ENCODE data around the gene REX1BD. TPM values are rescaled to one million over a fixed set of nuclear protein-coding genes. Genes with fewer than 3 reads are reported as not detected.
"Not testable (repeated sequence)": the region's sequence is repeated elsewhere in the genome, so short reads cannot be mapped to it uniquely, and the experiment has no call there.

Gene REX1BD
- total and polyA plus RNA-seq, 2 donors from 2014 or later: 56.9 to 104 TPM

DNA sequence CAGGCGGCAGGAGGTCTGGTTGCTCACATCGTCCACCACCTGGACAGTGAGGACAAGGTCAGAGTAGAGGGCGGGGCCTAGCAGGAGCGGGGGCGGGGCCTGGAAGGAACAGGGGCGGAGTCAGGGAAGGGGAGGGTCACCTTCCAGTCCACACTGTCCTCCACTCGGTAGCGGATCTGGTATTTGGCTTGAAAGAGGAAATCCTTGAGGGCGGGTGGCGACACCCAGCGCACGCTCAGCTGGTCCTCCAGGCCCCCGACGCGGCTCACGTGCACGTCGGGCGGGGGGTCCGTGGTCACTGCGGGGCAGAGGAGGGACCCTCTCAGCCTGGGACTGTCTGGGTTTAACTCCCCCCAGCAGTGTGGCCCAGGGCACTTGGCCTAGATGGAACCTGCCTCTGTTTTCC lies 8.2 kb downstream of the REX1BD start:
- H3K9ac ChIP-seq (ENCODE audit: low read length in 3 of 3): no peak overlapping the region
- H3K4me1 ChIP-seq (ENCODE audit: control insufficient read depth in 2 of 3, insufficient read depth in 2 of 3, low read depth in 1 of 3, low read length in 3 of 3): peaks cover 0 to 5% (median 0%) of the 10 kb centered on the region in 3 donors
- H3K36me3 ChIP-seq (ENCODE audit: control insufficient read depth in 2 of 3, insufficient read depth in 3 of 3, low read length in 3 of 3): no peaks in the 10 kb centered on the region
- DNase-seq: peak; percentile 54 to 90 (median 78)
- FAIRE-seq: no peak
- H3K9me3 ChIP-seq (ENCODE audit: control insufficient read depth in 2 of 3, insufficient read depth in 1 of 3, low read length in 3 of 3): no peaks in the 10 kb centered on the region
- TF ChIP-seq, protein P1, sequence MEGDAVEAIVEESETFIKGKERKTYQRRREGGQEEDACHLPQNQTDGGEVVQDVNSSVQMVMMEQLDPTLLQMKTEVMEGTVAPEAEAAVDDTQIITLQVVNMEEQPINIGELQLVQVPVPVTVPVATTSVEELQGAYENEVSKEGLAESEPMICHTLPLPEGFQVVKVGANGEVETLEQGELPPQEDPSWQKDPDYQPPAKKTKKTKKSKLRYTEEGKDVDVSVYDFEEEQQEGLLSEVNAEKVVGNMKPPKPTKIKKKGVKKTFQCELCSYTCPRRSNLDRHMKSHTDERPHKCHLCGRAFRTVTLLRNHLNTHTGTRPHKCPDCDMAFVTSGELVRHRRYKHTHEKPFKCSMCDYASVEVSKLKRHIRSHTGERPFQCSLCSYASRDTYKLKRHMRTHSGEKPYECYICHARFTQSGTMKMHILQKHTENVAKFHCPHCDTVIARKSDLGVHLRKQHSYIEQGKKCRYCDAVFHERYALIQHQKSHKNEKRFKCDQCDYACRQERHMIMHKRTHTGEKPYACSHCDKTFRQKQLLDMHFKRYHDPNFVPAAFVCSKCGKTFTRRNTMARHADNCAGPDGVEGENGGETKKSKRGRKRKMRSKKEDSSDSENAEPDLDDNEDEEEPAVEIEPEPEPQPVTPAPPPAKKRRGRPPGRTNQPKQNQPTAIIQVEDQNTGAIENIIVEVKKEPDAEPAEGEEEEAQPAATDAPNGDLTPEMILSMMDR (IDR thresholded peaks at IDR 0.05; ENCODE audit: borderline replicate concordance, extremely low read depth, insufficient read depth): no peak
- intact Hi-C loops (cut with DNase I): loop anchor here (10.0 kb wide), 1 partner anchor 248 kb away; no protein-coding TSS in a partner anchor
- no peak overlapping the region for H3K27ac ChIP-seq (ENCODE audit: low read depth in 2 of 2, low read length in 2 of 2)
- H3K4me3 ChIP-seq (ENCODE audit: low read length in 3 of 3): no peak overlapping the region
- H3K27me3 ChIP-seq (ENCODE audit: control insufficient read depth, insufficient read depth, low read length): peaks cover 2% of the 10 kb centered on the region

DNA sequence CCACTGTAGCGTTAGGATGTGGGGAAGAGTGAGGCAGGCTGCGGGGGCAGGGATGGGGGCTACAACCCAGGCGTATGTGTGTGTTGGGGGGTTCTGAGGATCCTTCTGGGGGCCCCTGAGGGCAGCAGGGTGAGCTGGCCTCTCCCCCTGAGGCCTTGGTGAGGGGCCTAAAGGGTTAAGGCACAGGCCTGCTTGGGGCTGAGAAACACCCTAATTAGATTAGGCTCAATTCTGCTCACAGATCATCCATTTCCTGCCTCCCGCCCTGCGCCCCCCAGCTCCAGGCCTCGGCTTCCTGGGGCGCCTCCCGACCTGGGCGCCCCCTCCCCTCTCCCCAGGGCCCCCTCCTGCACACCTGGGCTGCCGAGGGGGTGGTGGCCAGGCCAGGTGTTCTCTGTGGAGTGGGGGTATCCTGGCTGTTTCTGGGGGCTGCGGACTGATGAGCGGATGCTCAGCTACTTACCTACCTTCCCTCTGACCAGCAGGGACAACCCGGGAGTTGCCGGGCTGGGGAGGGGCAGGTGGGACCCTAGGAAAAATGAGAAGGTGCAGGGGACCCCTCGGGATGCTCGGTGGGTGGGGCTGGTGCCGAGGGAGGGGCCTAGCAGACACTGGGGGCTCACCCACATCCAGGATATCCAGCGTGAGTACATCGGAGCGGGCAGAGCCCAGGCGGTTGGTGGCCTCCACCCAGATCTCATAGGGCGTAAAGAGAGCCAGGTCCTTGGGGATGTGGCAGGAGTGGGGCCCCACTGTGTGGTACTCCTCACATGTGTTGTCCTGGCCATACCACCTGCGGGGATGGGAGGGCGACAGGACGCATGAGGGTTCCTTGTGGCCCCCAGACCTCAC lies 9.4 kb downstream of the REX1BD start:
- H3K9ac ChIP-seq (ENCODE audit: low read length in 3 of 3): no peak overlapping the region
- peak in 1 of 5 donors; percentile 42 for DNase-seq
- TF ChIP-seq, protein P1 (IDR thresholded peaks at IDR 0.05; ENCODE audit: borderline replicate concordance, extremely low read depth, insufficient read depth): no peak
- H3K4me1 ChIP-seq (ENCODE audit: control insufficient read depth in 2 of 3, insufficient read depth in 2 of 3, low read depth in 1 of 3, low read length in 3 of 3): peaks cover 0 to 5% (median 0%) of the 10 kb centered on the region in 3 donors
- no peak overlapping the region for H3K4me3 ChIP-seq (ENCODE audit: low read length in 3 of 3)
- intact Hi-C loops (cut with DNase I): loop anchor here (10.0 kb wide), 1 partner anchor 247 kb away; no protein-coding TSS in a partner anchor
- H3K9me3 ChIP-seq (ENCODE audit: control insufficient read depth in 2 of 3, insufficient read depth in 1 of 3, low read length in 3 of 3): no peaks in the 10 kb centered on the region
- H3K27me3 ChIP-seq (ENCODE audit: control insufficient read depth, insufficient read depth, low read length): peaks cover 3% of the 10 kb centered on the region
- no peak for FAIRE-seq
- H3K27ac ChIP-seq (ENCODE audit: low read depth in 2 of 2, low read length in 2 of 2): no peak overlapping the region
- no peaks in the 10 kb centered on the region for H3K36me3 ChIP-seq (ENCODE audit: control insufficient read depth in 2 of 3, insufficient read depth in 3 of 3, low read length in 3 of 3)

DNA sequence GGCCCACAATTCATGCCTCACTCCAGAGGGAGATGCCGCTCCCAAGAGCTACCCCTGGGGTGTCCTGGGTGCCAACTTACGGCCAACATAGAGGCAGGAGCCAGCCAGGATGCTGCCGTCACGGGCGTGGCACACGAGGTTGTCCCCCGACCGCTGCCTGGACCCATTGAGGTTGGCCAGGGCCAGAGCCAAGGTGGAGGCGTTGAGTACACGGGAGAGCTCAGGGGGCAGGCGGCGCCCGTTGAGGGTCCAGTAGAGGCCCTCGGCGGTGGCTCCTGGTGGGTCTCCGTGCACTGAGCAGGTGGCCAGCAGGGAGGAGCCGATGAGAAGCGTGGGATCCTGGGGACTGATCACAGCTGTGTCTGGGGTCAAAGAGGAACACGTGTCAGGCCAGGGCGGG lies 10.9 kb downstream of the REX1BD start:
- H3K27ac ChIP-seq (ENCODE audit: low read depth in 2 of 2, low read length in 2 of 2): no peak overlapping the region
- no peak for DNase-seq
- no peaks in the 10 kb centered on the region for H3K36me3 ChIP-seq (ENCODE audit: control insufficient read depth in 2 of 3, insufficient read depth in 3 of 3, low read length in 3 of 3)
- H3K9ac ChIP-seq (ENCODE audit: low read length in 3 of 3): no peak overlapping the region
- TF ChIP-seq, protein P1 (IDR thresholded peaks at IDR 0.05; ENCODE audit: borderline replicate concordance, extremely low read depth, insufficient read depth): no peak
- H3K27me3 ChIP-seq (ENCODE audit: control insufficient read depth, insufficient read depth, low read length): peaks cover 8% of the 10 kb centered on the region
- no peak overlapping the region for H3K4me3 ChIP-seq (ENCODE audit: low read length in 3 of 3)
- peaks cover 0 to 3% (median 0%) of the 10 kb centered on the region in 3 donors for H3K4me1 ChIP-seq (ENCODE audit: control insufficient read depth in 2 of 3, insufficient read depth in 2 of 3, low read depth in 1 of 3, low read length in 3 of 3)
- no peak for FAIRE-seq
- H3K9me3 ChIP-seq (ENCODE audit: control insufficient read depth in 2 of 3, insufficient read depth in 1 of 3, low read length in 3 of 3): no peaks in the 10 kb centered on the region
- intact Hi-C loops (cut with DNase I): loop anchor here (10.0 kb wide), 1 partner anchor 245 kb away; no protein-coding TSS in a partner anchor

DNA sequence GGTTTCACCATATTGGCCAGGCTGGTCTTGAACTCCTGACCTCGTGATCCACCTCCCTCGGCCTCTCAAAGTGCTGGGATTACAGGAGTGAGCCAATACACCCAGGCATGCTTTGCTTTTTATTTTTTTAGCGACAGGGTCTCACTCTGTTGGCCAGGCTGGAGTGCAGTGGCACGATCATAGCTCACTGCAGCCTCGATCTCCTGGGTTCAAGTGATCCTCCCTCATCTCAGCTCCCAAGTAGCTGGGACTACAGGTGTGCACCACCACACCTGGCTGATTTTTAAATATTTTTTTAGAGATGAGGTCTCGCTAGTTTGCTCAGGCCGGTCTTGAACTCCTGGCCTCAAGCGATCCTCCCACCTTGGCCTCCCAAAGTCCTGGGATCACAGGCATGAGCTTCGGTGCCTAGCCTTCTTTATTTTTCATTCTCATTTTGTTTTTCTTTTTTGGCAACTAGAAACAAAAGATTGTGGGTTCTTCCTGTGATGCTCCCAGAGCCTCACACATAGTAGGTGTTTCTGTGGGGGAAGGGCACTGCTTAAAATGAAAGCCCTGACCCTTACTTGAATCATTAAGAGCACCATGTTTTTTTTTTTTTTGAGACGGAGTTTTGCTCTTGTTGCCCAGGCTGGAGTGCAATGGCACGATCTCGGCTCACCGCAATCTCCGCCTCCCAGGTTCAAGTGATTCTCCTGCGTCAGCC lies 12.2 kb downstream of the REX1BD start:
- H3K9ac ChIP-seq (ENCODE audit: low read length in 3 of 3); DNase-seq; intact Hi-C loops (cut with DNase I); H3K4me3 ChIP-seq (ENCODE audit: low read length in 3 of 3); H3K27ac ChIP-seq (ENCODE audit: low read depth in 2 of 2, low read length in 2 of 2); H3K4me1 ChIP-seq (ENCODE audit: control insufficient read depth in 2 of 3, insufficient read depth in 2 of 3, low read depth in 1 of 3, low read length in 3 of 3); H3K36me3 ChIP-seq (ENCODE audit: control insufficient read depth in 2 of 3, insufficient read depth in 3 of 3, low read length in 3 of 3); H3K9me3 ChIP-seq (ENCODE audit: control insufficient read depth in 2 of 3, insufficient read depth in 1 of 3, low read length in 3 of 3); FAIRE-seq: not testable (repeated sequence)
- H3K27me3 ChIP-seq (ENCODE audit: control insufficient read depth, insufficient read depth, low read length): peaks cover 11% of the 10 kb centered on the region
